Astrocyte of the hippocampus (primary cell): ENCODE data around the gene CISTR.
A peak's percentile ranks its signal among the peaks of the same experiment; 100 is the strongest.
"Not testable (repeated sequence)": the region's sequence is repeated elsewhere in the genome, so short reads cannot be mapped to it uniquely, and the experiment has no call there.

Source experiments
- DNase-seq: peaks from one replicate; pipeline ENCODE4 v3.0.0; 2011; ENCODE audit warnings: low read depth, low spot score

The CISTR gene

DNA sequence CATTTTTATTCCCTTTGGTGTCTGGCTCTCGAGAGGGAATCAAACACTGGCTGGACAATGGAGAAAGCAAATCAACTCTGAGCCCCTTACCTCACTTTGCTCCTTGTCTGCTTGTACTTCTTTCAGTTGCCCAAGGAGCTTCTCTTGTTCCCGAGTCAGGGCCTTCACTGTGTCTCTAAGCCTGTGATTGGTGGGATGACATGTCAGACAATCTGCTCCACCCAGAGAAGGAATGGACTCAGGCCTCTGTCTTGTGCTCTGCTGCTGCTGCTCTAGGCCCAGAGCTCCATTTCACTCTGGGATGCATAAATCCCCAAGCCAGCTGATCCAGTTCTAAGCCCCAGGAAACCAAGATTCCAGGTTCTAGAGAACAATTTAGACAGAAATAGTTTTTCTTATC is 32.1 kb downstream of the CISTR start:
- DNase-seq = no peak

DNA sequence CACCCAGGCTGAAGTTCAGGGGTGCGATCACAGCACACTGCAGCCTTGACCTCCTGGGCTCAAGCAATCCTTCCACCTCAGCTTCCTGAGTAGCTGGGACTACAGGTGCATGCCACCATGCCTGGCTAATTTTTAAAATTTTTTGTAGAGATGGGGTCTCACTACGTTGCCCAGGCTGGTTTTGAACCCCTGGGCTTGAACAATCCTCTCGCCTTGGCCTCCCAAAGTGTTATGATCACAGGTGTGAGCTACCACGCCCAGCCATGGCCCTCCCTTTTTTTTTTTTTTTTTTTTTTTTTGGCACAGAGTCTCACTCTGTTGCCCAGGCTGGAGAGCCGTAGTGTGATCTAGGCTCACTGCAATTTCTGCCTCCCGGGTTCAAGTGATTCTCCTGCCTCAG is 33.2 kb downstream of the CISTR start:
- DNase-seq = not testable (repeated sequence)

DNA sequence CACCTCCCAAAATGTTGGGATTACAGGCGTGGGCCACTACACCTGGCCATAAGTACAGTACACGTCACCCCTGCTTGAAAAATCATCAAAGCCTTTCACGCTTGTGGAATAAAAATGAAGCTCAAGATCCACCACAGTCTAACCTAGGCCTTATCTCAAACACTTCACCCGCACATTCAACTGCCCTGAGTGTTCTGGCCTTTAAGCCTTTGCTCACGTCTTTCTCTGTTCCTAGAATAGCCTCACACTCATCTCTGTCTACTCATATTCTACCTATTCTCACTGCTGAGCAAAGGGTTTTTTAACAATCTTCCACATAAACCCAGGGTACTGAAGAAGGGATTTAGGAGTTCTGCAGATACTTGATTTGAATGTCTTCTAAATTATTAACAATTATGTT is 34.5 kb downstream of the CISTR start:
- DNase-seq = no peak

GRCh38 chr12:53714004-53714403 is 37.8 kb downstream of the CISTR start:
- DNase-seq = no peak

DNA sequence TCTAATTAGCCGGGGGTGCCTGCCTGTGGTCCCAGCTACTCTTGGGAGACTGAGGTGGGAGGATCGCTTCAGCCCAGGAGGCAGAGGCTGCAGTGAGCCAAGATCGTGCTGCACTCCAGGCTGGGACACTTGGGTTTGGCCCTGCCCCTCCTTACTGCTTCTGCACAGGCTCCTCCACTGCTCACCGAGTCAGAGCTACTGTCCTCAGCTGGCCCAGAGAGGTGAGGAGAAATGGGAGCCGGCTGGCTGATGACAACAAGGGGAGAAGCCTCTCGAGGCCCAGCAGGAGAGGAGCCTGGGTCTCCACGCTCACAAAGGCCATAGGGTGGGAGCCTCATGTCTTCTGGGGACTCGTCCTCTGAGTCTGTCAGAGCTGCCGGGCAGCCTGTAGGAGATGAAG is 38.3 kb downstream of the CISTR start:
- no peak for DNase-seq

- DNase-seq = no peak
Observed at GRCh38 chr12:53712059-53712643, 39.6 kb downstream of the CISTR start.

DNA sequence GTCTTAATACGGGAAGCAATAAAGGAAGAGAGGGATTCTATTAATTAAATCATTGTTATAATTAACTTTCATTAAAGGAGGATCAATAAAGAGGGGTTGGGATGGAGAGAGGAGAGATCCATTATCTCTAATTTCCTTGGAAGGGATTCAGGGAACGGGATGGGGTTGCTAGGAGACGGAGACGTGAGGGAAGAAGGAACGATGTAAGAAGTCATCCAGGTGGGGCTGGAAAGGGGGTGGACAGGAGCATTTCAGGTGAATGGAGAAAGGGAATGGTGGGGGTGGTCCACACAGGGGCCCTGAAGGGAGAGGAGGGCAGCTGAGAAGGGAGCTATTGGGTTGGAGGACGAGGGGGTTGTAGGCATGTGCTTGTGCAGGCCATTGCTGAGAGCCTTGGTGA is 41.7 kb downstream of the CISTR start:
- DNase-seq = no peak

- peak; percentile 28 for DNase-seq
Observed at GRCh38 chr12:53709671-53710070, 42.1 kb downstream of the CISTR start.

DNA sequence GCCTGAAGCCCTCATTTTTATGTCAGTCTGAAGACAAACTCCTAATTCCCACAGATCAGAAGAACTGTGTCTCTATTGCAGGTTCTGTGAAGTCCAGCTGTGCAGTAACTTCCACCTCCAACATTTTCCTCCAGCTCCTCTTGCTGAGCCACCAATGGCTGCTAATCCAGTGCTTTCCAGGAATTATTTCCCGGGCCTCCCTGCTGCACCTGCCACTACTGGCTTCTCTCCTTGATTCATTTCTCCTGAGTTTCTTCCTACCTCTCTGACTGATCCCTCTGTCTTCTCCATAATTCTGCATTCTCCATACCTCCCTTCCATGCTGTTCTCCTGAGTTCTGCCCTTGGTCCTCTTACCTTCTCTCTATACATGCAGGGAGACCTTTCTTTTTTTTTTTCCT is 45.7 kb downstream of the CISTR start:
- no peak for DNase-seq

DNA sequence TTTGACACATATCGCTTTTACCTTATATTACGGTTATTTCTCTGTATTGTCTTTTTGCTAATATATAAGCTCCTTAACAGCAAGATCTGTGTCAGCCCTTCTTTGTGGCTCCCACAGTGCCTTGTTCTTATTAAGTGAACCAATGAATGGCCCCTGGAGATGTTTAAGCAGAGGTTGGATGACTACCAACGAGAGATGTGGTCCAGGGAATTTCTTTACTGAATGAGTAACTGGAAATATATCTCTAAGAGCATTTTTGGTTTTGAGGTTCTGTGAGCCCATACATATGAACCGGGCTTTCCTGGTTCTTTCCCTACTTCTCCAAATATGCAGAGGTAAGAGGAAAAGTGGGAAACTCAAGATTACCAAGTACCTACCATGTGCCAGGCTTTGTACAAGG is 48.0 kb downstream of the CISTR start:
- DNase-seq = peak; percentile 68

- DNase-seq = peak; percentile 86
Observed at GRCh38 chr12:53701518-53702264, 50.1 kb downstream of the CISTR start.

DNA sequence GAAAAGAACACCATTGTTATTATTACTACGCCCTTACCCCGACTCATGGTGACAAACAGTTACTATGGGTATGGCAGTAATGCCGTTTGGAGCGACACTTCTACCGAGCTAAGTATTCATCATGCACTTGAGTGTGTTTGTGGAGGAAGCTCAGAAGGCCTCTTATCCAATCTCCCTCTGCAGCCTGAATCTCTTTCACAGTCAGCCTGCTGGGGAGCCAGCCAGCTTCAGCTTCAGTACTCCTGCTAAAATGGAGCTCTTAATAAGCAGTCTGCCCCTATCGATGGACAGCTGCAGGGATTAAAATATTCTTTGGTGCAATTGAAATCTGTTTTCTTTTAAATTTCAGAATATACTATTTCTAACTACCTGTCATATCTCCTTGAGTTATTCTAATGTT is 51.2 kb downstream of the CISTR start:
- DNase-seq = no peak

GRCh38 chr12:53699678-53700025 is 52.1 kb downstream of the CISTR start:
- DNase-seq = no peak

GRCh38 chr12:53698948-53699677 is 52.7 kb downstream of the CISTR start:
- no peak for DNase-seq

DNA sequence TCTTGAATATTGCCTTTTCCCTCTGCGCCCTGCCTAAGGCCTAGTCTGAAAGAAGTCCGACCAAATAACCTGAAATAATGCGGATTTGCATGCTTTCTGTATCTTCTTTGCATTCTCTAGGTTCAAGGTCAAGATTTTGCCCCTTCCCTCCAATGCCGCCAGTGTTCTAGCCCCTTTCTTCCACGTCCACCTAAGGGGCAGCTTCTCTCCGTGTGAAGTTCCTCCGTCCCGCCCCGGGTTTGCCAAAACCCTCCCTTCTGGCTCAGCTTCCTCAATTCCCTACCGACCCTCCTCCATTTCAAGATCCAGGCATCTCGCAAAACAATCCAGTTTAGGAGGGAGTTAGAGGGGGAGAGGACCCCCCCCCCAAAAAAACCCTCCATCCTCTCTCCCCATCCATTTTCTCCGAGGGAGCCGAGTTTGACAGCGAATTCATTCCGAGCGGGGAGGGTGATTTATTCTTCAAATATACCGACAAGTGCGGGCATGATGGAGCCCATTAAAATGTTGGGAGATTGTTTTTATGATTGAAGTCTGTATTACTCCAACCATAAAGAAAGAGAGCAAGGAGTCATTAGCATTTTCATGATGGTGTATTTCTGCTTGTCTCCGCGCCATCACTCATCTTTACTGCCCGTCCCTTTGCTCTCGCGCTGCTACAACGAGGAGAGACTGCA is 55.0 kb downstream of the CISTR start:
- no peak for DNase-seq
